HG02642 (cell line): Measurements from ENCODE around the gene RHOG.

Source experiments
- ATAC-seq: cut with Tn5 transposase; IDR thresholded peaks from one replicate; pipeline ENCODE4 v1.9.1; 2021; ENCODE audit warnings: mild to moderate bottlenecking; ENCODE audit not compliant: unreplicated experiment, poor library complexity

Gene RHOG

GRCh38 chr11:3782963-3783362 lies 57.8 kb downstream of the RHOG start:
- ATAC-seq, result no peak

- ATAC-seq, result no peak
Measured at GRCh38 chr11:3781423-3781822, 59.3 kb downstream of the RHOG start.
